ENCODE measurements around the gene SYT1. TPM values are rescaled to one million over a fixed set of nuclear protein-coding genes. Genes with fewer than 3 reads are reported as not detected.

Gene SYT1
- total and polyA plus RNA-seq, 12 donors = 0.03 to 0.36 (median 0.15) TPM; not detected in 5

GRCh38 chr12:79413796-79414195 is 549.2 kb downstream of the SYT1 start:
- intact Hi-C loops (cut with DNase I) = loop anchor here in 1 of 10 donors (10.0 kb wide), 1 partner anchor 141 kb away; no protein-coding TSS in a partner anchor
- Histone ChIP-seq H3K36me3 (no peaks in the 10 kb centered on the region), H3K27me3 (no peaks in the 10 kb centered on the region), H3K27ac (no peak overlapping the region), H3K4me3 (no peak overlapping the region), H3K4me1 (peaks cover 0 to 4% (median 0%) of the 10 kb centered on the region in 9 donors), H3K9me3 (no peaks in the 10 kb centered on the region)
- no peak for DNase-seq
- TF ChIP-seq, protein P1, sequence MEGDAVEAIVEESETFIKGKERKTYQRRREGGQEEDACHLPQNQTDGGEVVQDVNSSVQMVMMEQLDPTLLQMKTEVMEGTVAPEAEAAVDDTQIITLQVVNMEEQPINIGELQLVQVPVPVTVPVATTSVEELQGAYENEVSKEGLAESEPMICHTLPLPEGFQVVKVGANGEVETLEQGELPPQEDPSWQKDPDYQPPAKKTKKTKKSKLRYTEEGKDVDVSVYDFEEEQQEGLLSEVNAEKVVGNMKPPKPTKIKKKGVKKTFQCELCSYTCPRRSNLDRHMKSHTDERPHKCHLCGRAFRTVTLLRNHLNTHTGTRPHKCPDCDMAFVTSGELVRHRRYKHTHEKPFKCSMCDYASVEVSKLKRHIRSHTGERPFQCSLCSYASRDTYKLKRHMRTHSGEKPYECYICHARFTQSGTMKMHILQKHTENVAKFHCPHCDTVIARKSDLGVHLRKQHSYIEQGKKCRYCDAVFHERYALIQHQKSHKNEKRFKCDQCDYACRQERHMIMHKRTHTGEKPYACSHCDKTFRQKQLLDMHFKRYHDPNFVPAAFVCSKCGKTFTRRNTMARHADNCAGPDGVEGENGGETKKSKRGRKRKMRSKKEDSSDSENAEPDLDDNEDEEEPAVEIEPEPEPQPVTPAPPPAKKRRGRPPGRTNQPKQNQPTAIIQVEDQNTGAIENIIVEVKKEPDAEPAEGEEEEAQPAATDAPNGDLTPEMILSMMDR (IDR thresholded peaks at IDR 0.05) = no peak
- no peak for ATAC-seq

DNA sequence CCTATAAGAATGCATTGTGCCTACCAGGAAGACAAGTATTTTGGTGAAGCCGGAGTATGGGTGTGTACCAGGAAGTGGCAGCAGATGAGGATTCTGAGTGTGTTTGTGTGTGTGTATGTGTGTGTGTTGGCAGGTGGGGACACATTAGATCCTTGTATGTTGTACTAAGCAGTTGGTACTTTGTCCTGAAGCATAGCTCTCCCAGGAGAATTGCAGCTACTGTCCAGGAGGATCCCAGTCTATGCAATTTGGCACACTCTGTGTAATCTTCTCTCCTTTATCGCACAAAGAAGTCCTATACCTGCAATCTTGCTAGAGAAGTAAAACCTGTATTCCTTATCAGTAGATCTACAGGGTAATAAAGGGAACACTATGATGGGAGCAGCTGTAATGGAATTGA is 549.7 kb downstream of the SYT1 start:
- H3K36me3 ChIP-seq = no peaks in the 10 kb centered on the region
- no peak for ATAC-seq
- no peak for DNase-seq
- WGBS, 2 donors = 90 to 95% methylated on average over 2 of the region's 2 CpGs
- TF ChIP-seq, protein P1 (IDR thresholded peaks at IDR 0.05) = no peak
- no peak overlapping the region for H3K4me3 ChIP-seq
- no peaks in the 10 kb centered on the region for H3K27me3 ChIP-seq
- intact Hi-C loops (cut with DNase I) = loop anchor here in 1 of 10 donors (10.0 kb wide), 1 partner anchor 141 kb away; no protein-coding TSS in a partner anchor
- H3K4me1 ChIP-seq = peaks cover 0 to 4% (median 0%) of the 10 kb centered on the region in 9 donors
- no peaks in the 10 kb centered on the region for H3K9me3 ChIP-seq
- H3K27ac ChIP-seq = no peak overlapping the region

DNA sequence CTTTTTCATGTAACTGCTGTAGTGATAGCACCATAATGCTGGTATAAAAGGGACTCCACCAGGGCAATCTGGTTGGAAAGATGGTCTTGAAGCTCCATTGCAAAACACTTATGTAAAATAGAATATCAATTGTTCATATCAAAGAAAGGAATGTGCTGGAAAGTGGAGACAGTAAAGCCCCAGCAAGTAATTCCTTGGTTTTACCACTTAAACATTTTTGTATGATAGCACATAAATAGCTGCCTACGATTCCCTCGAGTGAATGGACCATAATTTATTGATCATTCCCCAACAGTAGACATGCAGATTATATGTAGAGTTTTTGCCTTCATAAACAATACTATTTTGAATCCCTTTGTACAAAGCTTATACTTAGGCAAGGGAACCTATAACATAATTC is 550.7 kb downstream of the SYT1 start:
- no peaks in the 10 kb centered on the region for H3K36me3 ChIP-seq
- no peaks in the 10 kb centered on the region for H3K27me3 ChIP-seq
- H3K4me1 ChIP-seq = peaks cover 0 to 6% (median 0%) of the 10 kb centered on the region in 9 donors
- DNase-seq = no peak
- WGBS, 2 donors = 69 to 94% methylated on average over 2 of the region's 2 CpGs
- intact Hi-C loops (cut with DNase I) = loop anchor here in 1 of 10 donors (10.0 kb wide), 1 partner anchor 139 kb away; no protein-coding TSS in a partner anchor
- TF ChIP-seq, protein P1 (IDR thresholded peaks at IDR 0.05) = no peak
- H3K27ac ChIP-seq = no peak overlapping the region
- no peak overlapping the region for H3K4me3 ChIP-seq
- no peak for ATAC-seq
- H3K9me3 ChIP-seq = no peaks in the 10 kb centered on the region

DNA sequence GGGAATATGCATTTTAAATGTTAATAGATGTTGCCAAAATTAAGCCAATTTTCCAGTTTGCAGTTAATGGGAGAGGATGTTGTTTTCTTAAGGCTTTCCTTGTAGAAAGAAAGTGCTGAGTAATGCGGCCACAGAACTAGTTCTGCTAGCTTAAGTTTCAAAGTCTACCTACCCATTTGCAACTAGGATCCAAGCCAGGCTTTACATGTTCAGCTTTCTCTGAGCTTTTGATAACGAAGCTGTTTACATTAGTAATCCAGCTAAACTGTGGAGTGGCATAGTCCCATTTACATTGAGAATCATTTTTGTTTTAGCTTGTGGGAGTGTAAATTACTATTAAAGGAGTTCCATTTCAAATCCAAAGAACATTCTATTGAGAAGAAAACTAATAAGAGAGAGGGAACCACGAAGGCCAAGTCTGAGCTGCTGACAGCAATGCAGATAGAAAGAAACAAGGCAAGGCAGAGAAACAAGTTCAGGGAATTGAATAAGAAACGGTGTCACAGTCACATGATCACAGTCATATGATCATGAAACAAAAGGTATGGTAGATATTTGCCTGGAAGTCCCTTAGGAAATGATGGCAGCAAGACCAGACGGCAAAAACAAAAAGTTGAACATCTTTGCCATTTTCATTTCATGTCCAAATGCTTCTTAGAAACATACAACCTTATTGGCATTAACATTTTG is 551.3 kb downstream of the SYT1 start:
- no peaks in the 10 kb centered on the region for H3K36me3 ChIP-seq
- H3K4me1 ChIP-seq = peaks cover 0 to 11% (median 0%) of the 10 kb centered on the region in 9 donors
- ATAC-seq (no peak), DNase-seq (no peak)
- H3K4me3 ChIP-seq = no peak overlapping the region
- intact Hi-C loops (cut with DNase I) = loop anchor here in 1 of 10 donors (10.0 kb wide), 1 partner anchor 139 kb away; no protein-coding TSS in a partner anchor
- H3K27me3 ChIP-seq = no peaks in the 10 kb centered on the region
- TF ChIP-seq, protein P1 (IDR thresholded peaks at IDR 0.05) = no peak
- no peak overlapping the region for H3K27ac ChIP-seq
- WGBS, 2 donors = 53 to 54% methylated on average over 5 of the region's 5 CpGs
- H3K9me3 ChIP-seq = no peaks in the 10 kb centered on the region

All from heart right ventricle (tissue), 16 donors.